ENCODE results near the gene DTD1. TPM values are rescaled to one million over a fixed set of nuclear protein-coding genes. Genes with fewer than 3 reads are reported as not detected.
A peak's percentile ranks its signal among the peaks of the same experiment; 100 is the strongest.

Gene DTD1
- total and polyA plus RNA-seq, 2 experiments from 2014 or later: 73.3 to 77.7 TPM

DNA sequence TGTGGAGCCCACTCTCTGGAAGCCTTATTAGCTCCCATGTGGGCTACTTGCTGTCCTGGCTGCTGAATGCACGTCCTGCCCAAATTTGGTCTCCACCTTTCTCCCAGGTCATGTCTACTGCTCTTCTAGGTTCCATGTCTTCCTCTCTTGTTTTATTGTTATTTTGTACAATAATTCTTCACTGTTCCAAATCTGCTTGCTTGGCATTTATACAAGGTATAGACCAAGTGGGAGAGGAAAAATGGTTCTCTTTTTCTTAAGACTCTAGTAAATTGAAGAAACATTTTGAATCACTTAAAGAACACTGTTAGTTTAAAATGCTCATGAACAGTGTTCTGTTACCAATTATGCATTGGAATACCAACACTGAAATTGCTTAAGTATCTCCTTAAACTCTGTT is 144.1 kb downstream of the DTD1 start:
- H3K9me2 ChIP-seq (ENCODE audit: insufficient read depth): no peaks in the 10 kb centered on the region
- 94 to 95% methylated on average over 1 of the region's 1 CpG for WGBS, 2 experiments (ENCODE audit: low coverage in 1 of 2, low lambda C conversion rate in 2 of 2, missing lambda C conversion rate in 2 of 2)
- no peak overlapping the region for H3K4me2 ChIP-seq (ENCODE audit: unreplicated experiment)

DNA sequence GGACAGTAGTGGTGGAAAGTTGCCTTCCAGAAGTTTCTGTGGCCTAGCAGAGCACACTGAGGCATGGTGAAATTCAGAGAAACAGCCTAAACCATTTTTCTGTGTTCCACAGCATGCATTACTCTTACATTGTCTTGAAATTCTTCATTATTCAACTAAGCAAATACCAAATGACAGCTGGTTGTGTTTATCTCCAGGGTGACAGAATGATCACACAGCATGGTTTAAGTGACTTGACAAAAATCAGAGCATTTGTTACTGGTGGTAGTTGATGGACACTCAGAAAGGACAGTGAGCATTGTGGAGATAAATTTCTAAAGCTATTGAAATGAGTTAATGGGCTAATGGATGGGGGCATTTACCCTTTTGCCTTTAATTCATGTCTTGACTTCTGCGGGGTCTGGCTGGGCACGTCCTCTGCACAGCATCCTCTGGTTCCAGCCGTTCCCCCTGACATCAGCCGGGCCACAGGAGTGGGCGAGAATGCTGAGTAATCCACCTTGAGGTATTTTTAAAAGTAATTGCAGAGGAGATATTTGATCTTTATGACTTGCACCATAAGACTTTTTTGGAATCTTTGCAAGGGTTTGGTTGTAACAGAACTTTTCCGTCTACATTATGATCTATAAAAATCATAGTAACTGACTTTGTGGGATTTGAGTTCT is 146.8 kb downstream of the DTD1 start:
- no peaks in the 10 kb centered on the region; the same call in 1 of the 2 replicates for H3K4me1 ChIP-seq (ENCODE audit: insufficient read depth)
- H3K36me3 ChIP-seq (ENCODE audit: low read depth): no peaks in the 10 kb centered on the region
- H3K4me2 ChIP-seq (ENCODE audit: unreplicated experiment): no peak overlapping the region
- in situ Hi-C loops (cut with MboI): loop anchor here (10.0 kb wide), 1 partner anchor 60 kb away; no protein-coding TSS in a partner anchor
- no peaks in the 10 kb centered on the region for H3K9me2 ChIP-seq (ENCODE audit: insufficient read depth)
- no peaks in the 10 kb centered on the region for H3K79me2 ChIP-seq (ENCODE audit: insufficient read depth)
- H3K4me3 ChIP-seq: no peak overlapping the region
- H3K27ac ChIP-seq: no peak overlapping the region
- H3K27me3 ChIP-seq (replicated peaks; ENCODE audit: insufficient read depth): no peaks in the 10 kb centered on the region
- TF ChIP-seq EZH2 (IDR thresholded peaks at IDR 0.05; ENCODE audit: insufficient read depth, poor library complexity, severe bottlenecking) (no peak), EZH2phosphoT487 (IDR thresholded peaks at IDR 0.05; ENCODE audit: insufficient read depth, low read depth) (no peak)
- H3K9ac ChIP-seq: no peak overlapping the region
- H2AFZ ChIP-seq: no peak overlapping the region
- H3K9me3 ChIP-seq (ENCODE audit: low read depth): no peaks in the 10 kb centered on the region
- 89 to 91% methylated on average over 6 of the region's 6 CpGs for WGBS, 2 experiments (ENCODE audit: low coverage in 1 of 2, low lambda C conversion rate in 2 of 2, missing lambda C conversion rate in 2 of 2)
- H4K20me1 ChIP-seq (ENCODE audit: insufficient read depth): no peaks in the 10 kb centered on the region
- H3F3A ChIP-seq (ENCODE audit: insufficient read depth): no peaks in the 10 kb centered on the region
- no peak for DNase-seq

More for the DNA sequence above, 144.1 kb downstream of the DTD1 start:
- H3K79me2 ChIP-seq (ENCODE audit: insufficient read depth): no peaks in the 10 kb centered on the region
- H3K9ac ChIP-seq: no peak overlapping the region
- H3K4me1 ChIP-seq (ENCODE audit: insufficient read depth): no peaks in the 10 kb centered on the region
- H3F3A ChIP-seq (ENCODE audit: insufficient read depth): no peaks in the 10 kb centered on the region
- H4K20me1 ChIP-seq (ENCODE audit: insufficient read depth): no peaks in the 10 kb centered on the region
- H3K36me3 ChIP-seq (ENCODE audit: low read depth): no peaks in the 10 kb centered on the region
- DNase-seq: no peak
- in situ Hi-C loops (cut with MboI): loop anchor here (10.0 kb wide), 1 partner anchor 57 kb away; no protein-coding TSS in a partner anchor
- no peak overlapping the region for H2AFZ ChIP-seq
- no peak overlapping the region for H3K4me3 ChIP-seq
- no peaks in the 10 kb centered on the region for H3K9me3 ChIP-seq (ENCODE audit: low read depth)
- no peak overlapping the region for H3K27ac ChIP-seq
- H3K27me3 ChIP-seq (replicated peaks; ENCODE audit: insufficient read depth): no peaks in the 10 kb centered on the region
- no peak for TF ChIP-seq EZH2 (IDR thresholded peaks at IDR 0.05; ENCODE audit: insufficient read depth, poor library complexity, severe bottlenecking)
- TF ChIP-seq EZH2phosphoT487 (IDR thresholded peaks at IDR 0.05; ENCODE audit: insufficient read depth, low read depth): no peak

DNA sequence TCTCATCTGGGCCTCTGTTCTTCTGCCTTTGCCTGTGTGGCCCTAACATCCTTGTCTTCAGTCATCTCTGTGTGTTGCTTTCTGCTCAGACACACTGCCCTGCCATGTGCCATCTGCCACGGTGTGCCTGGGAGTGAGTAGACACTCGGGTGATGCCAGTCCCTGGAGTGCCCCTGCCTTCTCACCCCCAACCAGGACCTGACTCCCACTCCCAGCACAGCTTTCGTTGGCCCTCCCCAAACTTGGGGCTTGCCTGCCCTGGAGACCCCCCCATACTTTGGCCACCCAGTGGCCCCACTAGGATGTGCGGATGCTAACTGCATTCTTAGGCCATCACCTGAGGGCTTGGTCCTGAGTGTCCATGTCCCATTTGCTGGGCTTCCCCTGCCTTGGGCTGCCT is 149.3 kb downstream of the DTD1 start:
- no peaks in the 10 kb centered on the region for H3K79me2 ChIP-seq (ENCODE audit: insufficient read depth)
- TF ChIP-seq EZH2phosphoT487 (IDR thresholded peaks at IDR 0.05; ENCODE audit: insufficient read depth, low read depth): no peak
- no peak for TF ChIP-seq EZH2 (IDR thresholded peaks at IDR 0.05; ENCODE audit: insufficient read depth, poor library complexity, severe bottlenecking)
- H3K9ac ChIP-seq: no peak overlapping the region
- H3K9me3 ChIP-seq (ENCODE audit: low read depth): no peaks in the 10 kb centered on the region
- no peaks in the 10 kb centered on the region; the same call in 1 of the 2 replicates for H3F3A ChIP-seq (ENCODE audit: insufficient read depth)
- no peaks in the 10 kb centered on the region for H3K27me3 ChIP-seq (replicated peaks; ENCODE audit: insufficient read depth)
- no peak overlapping the region for H3K4me3 ChIP-seq
- H3K9me2 ChIP-seq (ENCODE audit: insufficient read depth): no peaks in the 10 kb centered on the region
- H3K36me3 ChIP-seq (ENCODE audit: low read depth): no peaks in the 10 kb centered on the region
- 77 to 85% methylated on average over 4 of the region's 4 CpGs for WGBS, 2 experiments (ENCODE audit: low coverage in 1 of 2, low lambda C conversion rate in 2 of 2, missing lambda C conversion rate in 2 of 2)
- in situ Hi-C loops (cut with MboI): loop anchor here (10.0 kb wide), 1 partner anchor 62 kb away; no protein-coding TSS in a partner anchor
- H3K27ac ChIP-seq: no peak overlapping the region
- H4K20me1 ChIP-seq (ENCODE audit: insufficient read depth): no peaks in the 10 kb centered on the region
- H3K4me1 ChIP-seq (ENCODE audit: insufficient read depth): no peaks in the 10 kb centered on the region; the same call in 1 of the 2 replicates
- no peak for DNase-seq
- no peak overlapping the region for H2AFZ ChIP-seq
- no peak overlapping the region for H3K4me2 ChIP-seq (ENCODE audit: unreplicated experiment)

DNA sequence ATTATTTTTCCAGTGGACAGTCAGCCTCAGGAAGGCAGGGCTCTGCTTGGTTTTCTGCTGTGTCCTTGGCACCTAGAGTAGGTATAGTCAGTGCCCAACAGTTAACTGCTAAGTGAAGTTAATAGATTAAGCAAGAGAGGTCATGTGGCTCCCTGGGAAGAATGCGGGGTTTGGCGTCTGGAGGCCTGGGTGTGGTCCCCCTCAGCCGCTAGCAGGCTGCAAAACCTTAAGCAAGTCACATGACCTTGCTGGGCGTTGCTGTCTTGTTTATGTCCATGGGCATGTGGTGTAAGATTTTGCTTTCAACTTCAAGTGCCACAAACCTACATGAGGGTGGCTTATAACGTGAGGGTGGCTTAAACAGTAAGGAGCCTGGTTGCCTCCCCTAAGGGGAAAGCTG is 150.2 kb downstream of the DTD1 start:
- Histone ChIP-seq H3K4me1 (ENCODE audit: insufficient read depth) (no peaks in the 10 kb centered on the region; the same call in 1 of the 2 replicates), H3K9ac (no peak overlapping the region), H3F3A (ENCODE audit: insufficient read depth) (no peaks in the 10 kb centered on the region; the same call in 1 of the 2 replicates), H3K9me3 (ENCODE audit: low read depth) (no peaks in the 10 kb centered on the region), H3K4me2 (ENCODE audit: unreplicated experiment) (no peak overlapping the region), H3K4me3 (no peak overlapping the region), H3K36me3 (ENCODE audit: low read depth) (no peaks in the 10 kb centered on the region), H2AFZ (no peak overlapping the region), H4K20me1 (ENCODE audit: insufficient read depth) (no peaks in the 10 kb centered on the region), H3K27ac (no peak overlapping the region), H3K9me2 (ENCODE audit: insufficient read depth) (no peaks in the 10 kb centered on the region), H3K79me2 (ENCODE audit: insufficient read depth) (no peaks in the 10 kb centered on the region), H3K27me3 (replicated peaks; ENCODE audit: insufficient read depth) (no peaks in the 10 kb centered on the region)
- TF ChIP-seq EZH2 (IDR thresholded peaks at IDR 0.05; ENCODE audit: insufficient read depth, poor library complexity, severe bottlenecking): no peak
- TF ChIP-seq EZH2phosphoT487 (IDR thresholded peaks at IDR 0.05; ENCODE audit: insufficient read depth, low read depth): no peak
- peak; percentile 47 for DNase-seq
- in situ Hi-C loops (cut with MboI): loop anchor here (10.0 kb wide), 1 partner anchor 63 kb away; no protein-coding TSS in a partner anchor
- WGBS, 2 experiments (ENCODE audit: low coverage in 1 of 2, low lambda C conversion rate in 2 of 2, missing lambda C conversion rate in 2 of 2): 11 to 19% methylated on average over 5 of the region's 5 CpGs
